ENCODE data around the gene FAM20B. TPM values are rescaled to one million over a fixed set of nuclear protein-coding genes. Genes with fewer than 3 reads are reported as not detected.
A peak's percentile ranks its signal among the peaks of the same experiment; 100 is the strongest.
"Not testable (repeated sequence)": the region's sequence is repeated elsewhere in the genome, so short reads cannot be mapped to it uniquely, and the experiment has no call there.

FAM20B gene
- 10 to 100 TPM; 39.7 to 41.1 TPM for total RNA-seq

GRCh38 chr1:179025125-179025974, at the start of gene FAM20B:
TSS of gene FAM20B (plus strand) at chr1:179025894. CDS start at chr1:179043848, 17,954 bp downstream.
- peak within 1 kb of the TSS; percentile 77 to 82 for H3K27ac Mint-ChIP-seq
- peak within 1 kb of the TSS; percentile 95 for H3K4me3 Mint-ChIP-seq
- no peaks in the 10 kb centered on the region for H3K36me3 Mint-ChIP-seq
- ATAC-seq (peak; percentile 95), DNase-seq (ENCODE audit: low spot score) (peak; percentile 94)
- peaks cover 5 to 9% of the 10 kb centered on the region in 2 donors for H3K27me3 Mint-ChIP-seq
- no peaks in the 10 kb centered on the region for H3K9me3 Mint-ChIP-seq
- H3K4me1 Mint-ChIP-seq (ENCODE audit: low read depth in 2 of 2): peaks cover 29 to 39% of the 10 kb centered on the region in 2 donors

GRCh38 chr1:178976541-178976940, 49.2 kb upstream of the FAM20B start:
- H3K27ac Mint-ChIP-seq: no peak overlapping the region

GRCh38 chr1:178986204-178986603, 39.5 kb upstream of the FAM20B start:
- no peak for DNase-seq (ENCODE audit: low spot score)
- Mint-ChIP-seq H3K4me3 (no peak overlapping the region), H3K36me3 (no peaks in the 10 kb centered on the region), H3K9me3 (no peaks in the 10 kb centered on the region), H3K27me3 (peaks cover 2% of the 10 kb centered on the region in 2 donors), H3K4me1 (ENCODE audit: low read depth in 2 of 2) (no peaks in the 10 kb centered on the region), H3K27ac (no peak overlapping the region)
- no peak for ATAC-seq

More at GRCh38 chr1:178976541-178976940, 49.2 kb upstream of the FAM20B start:
- ATAC-seq: no peak
- Mint-ChIP-seq H3K27me3 (peaks cover 14 to 36% of the 10 kb centered on the region in 2 donors), H3K36me3 (peaks cover 11% of the 10 kb centered on the region), H3K4me1 (ENCODE audit: low read depth in 2 of 2) (peaks cover 0 to 3% of the 10 kb centered on the region in 2 donors), H3K4me3 (no peak overlapping the region), H3K9me3 (peaks cover 3% of the 10 kb centered on the region)
- DNase-seq (ENCODE audit: low spot score): no peak

GRCh38 chr1:178988198-178988597, 37.5 kb upstream of the FAM20B start:
- H3K27me3 Mint-ChIP-seq; DNase-seq (ENCODE audit: low spot score); H3K9me3 Mint-ChIP-seq; H3K4me3 Mint-ChIP-seq; ATAC-seq; H3K4me1 Mint-ChIP-seq (ENCODE audit: low read depth in 2 of 2); H3K27ac Mint-ChIP-seq; H3K36me3 Mint-ChIP-seq: not testable (repeated sequence)

- ATAC-seq (no peak), DNase-seq (ENCODE audit: low spot score) (no peak)
- Mint-ChIP-seq H3K4me3 (no peak overlapping the region), H3K27me3 (peaks cover 0 to 5% of the 10 kb centered on the region in 2 donors), H3K27ac (no peak overlapping the region), H3K36me3 (no peaks in the 10 kb centered on the region), H3K4me1 (ENCODE audit: low read depth in 2 of 2) (no peaks in the 10 kb centered on the region), H3K9me3 (no peaks in the 10 kb centered on the region)
Measured at GRCh38 chr1:178993559-178993958, 32.1 kb upstream of the FAM20B start.

- ATAC-seq: no peak
- no peak overlapping the region for H3K27ac Mint-ChIP-seq
- no peaks in the 10 kb centered on the region for H3K9me3 Mint-ChIP-seq
- no peak overlapping the region for H3K4me3 Mint-ChIP-seq
- H3K4me1 Mint-ChIP-seq (ENCODE audit: low read depth in 2 of 2): no peaks in the 10 kb centered on the region
- DNase-seq (ENCODE audit: low spot score): no peak
- H3K27me3 Mint-ChIP-seq: peaks cover 0 to 3% of the 10 kb centered on the region in 2 donors
- H3K36me3 Mint-ChIP-seq: no peaks in the 10 kb centered on the region
Measured at GRCh38 chr1:178997428-178997827, 28.3 kb upstream of the FAM20B start.

GRCh38 chr1:178998295-178998694, 27.4 kb upstream of the FAM20B start:
- no peaks in the 10 kb centered on the region for H3K9me3 Mint-ChIP-seq
- no peak for DNase-seq (ENCODE audit: low spot score)
- no peak overlapping the region for H3K27ac Mint-ChIP-seq
- H3K36me3 Mint-ChIP-seq: no peaks in the 10 kb centered on the region
- H3K4me1 Mint-ChIP-seq (ENCODE audit: low read depth in 2 of 2): peaks cover 5% of the 10 kb centered on the region in 2 donors
- ATAC-seq: no peak
- H3K4me3 Mint-ChIP-seq: no peak overlapping the region
- H3K27me3 Mint-ChIP-seq: peaks cover 0 to 3% of the 10 kb centered on the region in 2 donors

GRCh38 chr1:178999061-178999460, 26.6 kb upstream of the FAM20B start:
- DNase-seq (ENCODE audit: low spot score) (no peak), ATAC-seq (no peak)
- peaks cover 9 to 10% of the 10 kb centered on the region in 2 donors for H3K4me1 Mint-ChIP-seq (ENCODE audit: low read depth in 2 of 2)
- H3K27me3 Mint-ChIP-seq: peaks cover 0 to 3% of the 10 kb centered on the region in 2 donors
- H3K27ac Mint-ChIP-seq: no peak overlapping the region
- H3K9me3 Mint-ChIP-seq: no peaks in the 10 kb centered on the region
- H3K36me3 Mint-ChIP-seq: no peaks in the 10 kb centered on the region
- H3K4me3 Mint-ChIP-seq: no peak overlapping the region

GRCh38 chr1:179001451-179001850, 24.2 kb upstream of the FAM20B start:
- H3K9me3 Mint-ChIP-seq: no peaks in the 10 kb centered on the region

GRCh38 chr1:179002064-179002463, 23.6 kb upstream of the FAM20B start:
- not testable (repeated sequence) for H3K36me3 Mint-ChIP-seq; H3K27ac Mint-ChIP-seq; ATAC-seq; H3K9me3 Mint-ChIP-seq; H3K27me3 Mint-ChIP-seq; DNase-seq (ENCODE audit: low spot score); H3K4me3 Mint-ChIP-seq
- peaks cover 12 to 19% of the 10 kb centered on the region in 2 donors for H3K4me1 Mint-ChIP-seq (ENCODE audit: low read depth in 2 of 2)

More at GRCh38 chr1:179001451-179001850, 24.2 kb upstream of the FAM20B start:
- Mint-ChIP-seq H3K4me3 (no peak overlapping the region), H3K36me3 (no peaks in the 10 kb centered on the region), H3K4me1 (ENCODE audit: low read depth in 2 of 2) (peaks cover 12 to 19% of the 10 kb centered on the region in 2 donors), H3K27ac (no peak overlapping the region), H3K27me3 (no peaks in the 10 kb centered on the region)
- ATAC-seq (peak in 1 of 2 donors; percentile 17), DNase-seq (ENCODE audit: low spot score) (no peak)

GRCh38 chr1:179002552-179003345, 22.9 kb upstream of the FAM20B start:
- H3K9me3 Mint-ChIP-seq: no peaks in the 10 kb centered on the region
- no peak overlapping the region for H3K4me3 Mint-ChIP-seq
- H3K27me3 Mint-ChIP-seq: no peaks in the 10 kb centered on the region
- peak overlapping the region in 1 of 2 donors; percentile 89 for H3K27ac Mint-ChIP-seq
- ATAC-seq (peak; percentile 71 to 82), DNase-seq (ENCODE audit: low spot score) (no peak)
- H3K36me3 Mint-ChIP-seq: no peaks in the 10 kb centered on the region
- H3K4me1 Mint-ChIP-seq (ENCODE audit: low read depth in 2 of 2): peaks cover 12 to 19% of the 10 kb centered on the region in 2 donors

- ATAC-seq (no peak), DNase-seq (ENCODE audit: low spot score) (no peak)
- Mint-ChIP-seq H3K27me3 (no peaks in the 10 kb centered on the region), H3K4me1 (ENCODE audit: low read depth in 2 of 2) (peaks cover 12 to 19% of the 10 kb centered on the region in 2 donors), H3K9me3 (no peaks in the 10 kb centered on the region), H3K4me3 (no peak overlapping the region), H3K27ac (peak overlapping the region; percentile 27 to 74), H3K36me3 (no peaks in the 10 kb centered on the region)
Measured at GRCh38 chr1:179003512-179004066, 22.1 kb upstream of the FAM20B start.

- H3K36me3 Mint-ChIP-seq: no peaks in the 10 kb centered on the region
- H3K4me1 Mint-ChIP-seq (ENCODE audit: low read depth in 2 of 2): peaks cover 12 to 19% of the 10 kb centered on the region in 2 donors
- ATAC-seq (no peak), DNase-seq (ENCODE audit: low spot score) (no peak)
- H3K27me3 Mint-ChIP-seq: no peaks in the 10 kb centered on the region
- no peak overlapping the region for H3K27ac Mint-ChIP-seq
- H3K4me3 Mint-ChIP-seq: no peak overlapping the region
- H3K9me3 Mint-ChIP-seq: no peaks in the 10 kb centered on the region
Measured at GRCh38 chr1:179007233-179007632, 18.5 kb upstream of the FAM20B start.
